22Rv1 (cell line): ENCODE data around the gene TCF4.

Experiments
- H3K27ac ChIP-seq: fragments of 450-650 bp; 2 replicates; pipeline ENCODE4 v1.5.1; 2017
- ZFX ChIP-seq: fragments of 450-650 bp; IDR thresholded peaks from 2 replicates; pipeline ENCODE4 v1.6.1; 2017; ENCODE audit warnings: antibody characterized with exemption, borderline replicate concordance
- TF ChIP-seq, protein P1 (sequence below): fragments of 450-650 bp; IDR thresholded peaks from 2 replicates; pipeline ENCODE4 v1.5.1; 2017; ENCODE audit warnings: mild to moderate bottlenecking

The TCF4 gene

DNA sequence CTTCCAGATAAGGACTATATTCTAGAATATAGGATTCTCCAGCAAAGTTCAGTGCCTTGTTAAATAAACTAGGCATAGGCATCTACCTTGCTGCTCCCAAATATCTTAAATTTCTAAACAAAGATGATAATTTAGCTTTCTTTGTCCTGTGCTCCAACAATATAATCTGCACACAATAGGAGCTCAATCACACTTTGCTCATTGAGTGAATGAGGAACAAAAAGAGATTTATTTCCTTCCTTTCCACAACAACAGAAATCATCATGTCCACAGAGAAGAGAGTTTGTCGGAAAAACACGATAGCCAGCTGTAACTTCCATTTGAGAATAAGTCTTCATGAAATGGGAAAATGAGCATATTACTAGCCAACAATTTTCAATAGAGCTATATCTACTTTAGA, 256.7 kb downstream of the TCF4 start:
- H3K27ac ChIP-seq = no peak overlapping the region
- TF ChIP-seq ZFX = no peak
- TF ChIP-seq, protein P1, sequence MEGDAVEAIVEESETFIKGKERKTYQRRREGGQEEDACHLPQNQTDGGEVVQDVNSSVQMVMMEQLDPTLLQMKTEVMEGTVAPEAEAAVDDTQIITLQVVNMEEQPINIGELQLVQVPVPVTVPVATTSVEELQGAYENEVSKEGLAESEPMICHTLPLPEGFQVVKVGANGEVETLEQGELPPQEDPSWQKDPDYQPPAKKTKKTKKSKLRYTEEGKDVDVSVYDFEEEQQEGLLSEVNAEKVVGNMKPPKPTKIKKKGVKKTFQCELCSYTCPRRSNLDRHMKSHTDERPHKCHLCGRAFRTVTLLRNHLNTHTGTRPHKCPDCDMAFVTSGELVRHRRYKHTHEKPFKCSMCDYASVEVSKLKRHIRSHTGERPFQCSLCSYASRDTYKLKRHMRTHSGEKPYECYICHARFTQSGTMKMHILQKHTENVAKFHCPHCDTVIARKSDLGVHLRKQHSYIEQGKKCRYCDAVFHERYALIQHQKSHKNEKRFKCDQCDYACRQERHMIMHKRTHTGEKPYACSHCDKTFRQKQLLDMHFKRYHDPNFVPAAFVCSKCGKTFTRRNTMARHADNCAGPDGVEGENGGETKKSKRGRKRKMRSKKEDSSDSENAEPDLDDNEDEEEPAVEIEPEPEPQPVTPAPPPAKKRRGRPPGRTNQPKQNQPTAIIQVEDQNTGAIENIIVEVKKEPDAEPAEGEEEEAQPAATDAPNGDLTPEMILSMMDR = no peak

DNA sequence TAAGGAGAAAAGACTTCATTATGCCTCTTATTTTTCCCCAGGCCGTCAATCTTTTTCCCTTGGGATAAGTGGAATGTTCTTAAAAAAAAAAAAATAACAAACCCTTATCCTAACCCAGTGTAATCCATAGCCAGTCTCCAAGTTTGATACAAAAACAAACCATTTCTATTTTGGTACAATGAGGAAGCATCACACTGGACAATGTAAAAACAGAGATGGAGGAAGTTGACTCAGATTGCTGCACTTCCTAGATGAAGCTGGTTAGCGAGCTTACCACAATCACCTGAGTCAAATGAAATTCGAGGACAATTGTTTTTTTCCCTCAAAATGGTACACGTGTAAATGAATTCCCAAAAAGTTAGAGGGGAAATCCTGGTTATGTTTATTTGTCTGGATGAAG, 259.7 kb downstream of the TCF4 start:
- TF ChIP-seq ZFX = no peak
- TF ChIP-seq, protein P1 = no peak
- H3K27ac ChIP-seq = no peak overlapping the region

DNA sequence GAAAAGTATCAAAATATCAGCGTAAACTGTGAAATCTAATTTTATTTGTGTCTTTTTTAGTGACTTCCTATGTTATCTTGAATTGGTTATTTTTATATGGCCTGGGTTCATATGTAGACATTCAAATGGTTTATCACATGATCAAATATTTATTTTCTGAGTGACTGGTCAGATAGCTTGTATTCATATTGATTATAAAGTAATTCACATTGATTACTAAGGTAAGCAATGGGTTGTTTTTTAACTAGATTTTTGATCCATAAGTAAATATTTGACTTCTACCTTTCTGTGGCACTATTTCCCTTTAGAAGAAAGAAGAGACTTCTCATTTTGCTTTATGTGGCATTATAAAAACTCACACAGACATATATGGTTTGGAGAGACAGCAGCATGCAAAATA, 260.5 kb downstream of the TCF4 start:
- no peak overlapping the region for H3K27ac ChIP-seq
- TF ChIP-seq, protein P1 = no peak
- TF ChIP-seq ZFX = no peak

DNA sequence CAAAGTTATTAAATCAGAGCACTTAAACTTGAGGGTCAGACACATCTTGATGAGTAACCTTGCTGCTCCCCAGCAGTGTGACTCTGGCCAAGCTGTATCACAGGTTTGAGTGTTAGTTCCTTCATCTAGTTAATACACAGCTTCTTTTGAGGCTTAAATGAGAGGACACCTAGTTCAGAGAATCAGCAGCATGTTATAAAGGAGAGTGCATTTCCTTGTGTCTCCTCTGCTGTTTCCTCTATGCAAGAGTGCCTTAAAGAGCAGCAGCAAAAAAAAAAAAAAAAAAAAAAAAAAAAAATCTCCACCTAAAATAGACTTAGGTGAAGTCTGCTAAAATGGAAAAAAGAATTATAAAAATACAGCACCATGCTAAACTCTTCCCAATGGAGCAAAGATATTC, 261.9 kb downstream of the TCF4 start:
- TF ChIP-seq ZFX = no peak
- TF ChIP-seq, protein P1 = no peak
- no peak overlapping the region for H3K27ac ChIP-seq

DNA sequence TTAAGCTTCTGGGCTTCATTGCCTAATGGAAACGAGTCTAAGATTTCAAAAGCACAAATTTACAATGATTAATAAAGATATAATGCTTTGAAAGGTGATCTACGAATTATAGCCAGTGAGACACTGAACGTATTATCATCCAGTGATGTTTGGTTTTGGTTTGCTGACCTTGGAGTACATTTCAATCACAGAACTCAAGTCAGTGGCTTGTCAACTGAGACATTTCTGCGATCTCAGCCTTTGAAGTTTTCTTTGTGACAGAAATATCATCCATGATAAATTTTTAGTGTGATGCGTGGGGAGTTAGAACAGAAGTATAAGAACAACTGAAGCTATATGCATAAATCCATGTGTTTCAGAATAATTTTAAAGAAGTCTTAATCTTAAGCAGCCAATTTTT, 263.8 kb downstream of the TCF4 start:
- TF ChIP-seq, protein P1 = no peak
- TF ChIP-seq ZFX = no peak
- H3K27ac ChIP-seq = no peak overlapping the region

DNA sequence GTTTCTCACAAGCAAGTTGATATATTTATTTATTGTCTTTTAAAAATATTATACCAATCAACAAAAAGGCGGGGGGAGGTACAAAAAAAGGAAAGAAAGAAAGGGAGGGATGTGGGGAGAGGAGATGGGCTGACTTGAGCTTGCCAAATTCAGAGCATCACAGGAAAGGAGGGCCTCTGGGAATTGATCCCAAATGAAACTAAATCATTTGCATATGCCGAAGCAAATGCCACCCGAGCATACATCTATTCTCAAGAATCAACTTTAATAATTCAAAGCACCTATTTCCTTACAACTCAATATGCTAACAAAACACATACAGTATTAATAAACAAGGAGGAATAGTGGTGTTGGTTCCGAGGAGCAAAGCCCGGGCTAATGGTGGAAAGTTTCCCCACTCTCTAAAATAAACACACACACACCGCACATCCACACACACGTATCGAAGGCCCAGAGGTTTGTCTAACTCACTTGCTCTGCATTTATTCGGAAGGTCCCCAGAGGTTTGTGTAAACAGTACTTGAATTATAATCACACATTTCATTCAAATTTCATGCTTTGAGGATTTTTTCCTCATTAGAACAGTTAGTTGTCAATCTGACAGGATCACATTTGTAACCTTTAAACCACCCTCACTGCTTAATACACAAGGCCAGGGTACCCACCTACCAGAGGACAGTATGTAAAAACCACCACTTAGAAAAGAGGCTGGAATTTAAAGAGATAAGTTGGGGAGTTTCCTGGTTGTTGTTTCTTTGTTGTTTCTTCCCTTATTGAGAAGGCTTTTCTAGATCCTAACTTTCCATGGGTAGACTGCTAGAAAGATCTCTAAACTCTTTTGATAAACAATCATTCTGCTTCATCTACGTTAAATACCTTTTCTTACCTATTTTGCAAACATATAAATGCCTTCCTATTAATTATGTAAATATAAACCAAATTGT, 264.7 kb downstream of the TCF4 start:
- TF ChIP-seq, protein P1 = no peak
- TF ChIP-seq ZFX = no peak
- no peak overlapping the region for H3K27ac ChIP-seq

DNA sequence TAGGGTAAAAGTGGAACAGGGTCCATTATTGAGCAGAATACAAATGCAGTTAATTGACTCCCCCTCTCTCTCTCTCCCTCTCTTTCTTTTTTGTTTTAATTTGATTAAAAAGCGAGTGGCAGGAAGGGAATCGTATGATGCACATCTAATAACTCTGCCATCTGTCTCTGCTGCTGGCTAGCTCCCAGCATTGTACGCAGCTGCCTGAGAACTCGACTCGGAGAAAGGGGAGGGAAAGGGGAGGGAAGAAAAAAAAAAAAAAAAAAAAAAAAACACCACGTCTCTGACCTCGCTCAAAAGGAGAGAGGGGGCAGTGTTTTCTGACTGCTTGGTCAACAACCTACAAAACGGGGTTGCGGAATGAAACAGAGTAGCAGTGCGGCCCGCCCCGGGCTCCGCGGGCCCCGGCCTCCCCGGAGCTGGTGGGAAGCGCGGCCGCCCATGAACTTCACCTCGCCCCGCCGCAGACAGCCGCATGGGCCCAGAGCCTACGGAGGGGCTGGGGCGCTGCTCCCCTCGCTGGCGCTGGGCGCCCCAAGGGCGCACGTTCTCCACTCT, 265.7 kb downstream of the TCF4 start:
- no peak for TF ChIP-seq ZFX
- TF ChIP-seq, protein P1 = peak; percentile 24; the same call in 1 of the 2 replicates
- peak overlapping the region; percentile 42 for H3K27ac ChIP-seq
